CD14-positive monocyte (primary cell): ENCODE data around the gene GRID1. TPM values are rescaled to one million over a fixed set of nuclear protein-coding genes. Genes with fewer than 3 reads are reported as not detected.
A peak's percentile ranks its signal among the peaks of the same experiment; 100 is the strongest.

Experiments used
- DNase-seq, 3 donors: peaks; one replicate each; pipeline ENCODE4 v3.0.0-alpha.2; 2011 to 2022
- H2AFZ ChIP-seq: 2 replicates; pipeline ENCODE4 v1.6.0; 2012; ENCODE audit warnings: mild to moderate bottlenecking, low read depth, low read length, inconsistent platforms; ENCODE audit not compliant: insufficient read depth, poor library complexity, severe bottlenecking
- H3K27ac ChIP-seq, 2 donors: 1 replicate in 1 of 2; 2 replicates in 1 of 2; pipeline ENCODE4 v1.5.1; 2012 to 2013; ENCODE audit warnings: low read length in 2 of 2, control low read depth in 1 of 2, inconsistent platforms in 1 of 2, low read depth in 1 of 2, mild to moderate bottlenecking in 1 of 2
- H3K27me3 ChIP-seq, 2 donors: one replicate each; pipeline versions ENCODE4 v1.6.0 to v1.6.1; 2011 to 2013; ENCODE audit warnings: low read length in 2 of 2; ENCODE audit not compliant: control insufficient read depth in 2 of 2, insufficient read depth in 2 of 2
- H3K36me3 ChIP-seq, 2 donors: replicated peaks in 1 of 2; 1 replicate in 1 of 2; 2 replicates in 1 of 2; pipeline versions ENCODE4 v1.5.1 to v1.6.1; 2012 to 2013; ENCODE audit warnings: low read length in 2 of 2, control low read depth in 1 of 2, inconsistent platforms in 1 of 2, mild to moderate bottlenecking in 1 of 2; ENCODE audit not compliant: insufficient read depth in 2 of 2, control insufficient read depth in 1 of 2
- H3K4me1 ChIP-seq, 2 donors: 1 replicate in 1 of 2; 2 replicates in 1 of 2; pipeline versions ENCODE4 v1.5.1 to v1.6.1; 2012 to 2013; ENCODE audit warnings: low read length in 2 of 2, control low read depth in 1 of 2, inconsistent platforms in 1 of 2, mild to moderate bottlenecking in 1 of 2, moderate library complexity in 1 of 2; ENCODE audit not compliant: insufficient read depth in 2 of 2, control insufficient read depth in 1 of 2
- H3K4me2 ChIP-seq: replicated peaks from 2 replicates; pipeline ENCODE3; 2012; ENCODE audit warnings: low read length, moderate library complexity, mild to moderate bottlenecking; ENCODE audit not compliant: poor library complexity, severe bottlenecking; ENCODE audit errors: extremely low read depth
- H3K4me3 ChIP-seq, 3 experiments: fragments of 200-600 bp in 1 of 3; sonication (generic) in 1 of 3; replicated peaks in 1 of 3; 1 replicate in 2 of 3; 2 replicates in 1 of 3; pipeline ENCODE4 v1.5.1; 2011 to 2013; ENCODE audit warnings: low read length in 3 of 3, mild to moderate bottlenecking in 3 of 3, control low read depth in 2 of 3, low read depth in 2 of 3, inconsistent platforms in 1 of 3, moderate library complexity in 1 of 3
- H3K79me2 ChIP-seq: 2 replicates; pipeline ENCODE4 v1.6.0; 2012; ENCODE audit warnings: mild to moderate bottlenecking, control low read depth, inconsistent platforms, low read length, moderate library complexity; ENCODE audit not compliant: insufficient read depth
- H3K9ac ChIP-seq: 2 replicates; pipeline ENCODE4 v1.6.0; 2017; ENCODE audit warnings: low read length, mild to moderate bottlenecking; ENCODE audit not compliant: insufficient read depth, poor library complexity, severe bottlenecking
- H3K9me3 ChIP-seq, 2 donors: replicated peaks in 1 of 2; 1 replicate in 1 of 2; 2 replicates in 1 of 2; pipeline versions ENCODE4 v1.5.1 to v1.6.1; 2012 to 2013; ENCODE audit warnings: low read length in 2 of 2, control low read depth in 1 of 2; ENCODE audit not compliant: control insufficient read depth in 1 of 2, insufficient read depth in 1 of 2
- H4K20me1 ChIP-seq: 2 replicates; pipeline ENCODE4 v1.6.0; 2012; ENCODE audit warnings: mild to moderate bottlenecking, low read length, control low read depth, moderate library complexity; ENCODE audit not compliant: insufficient read depth
- H3K27ac Mint-ChIP-seq, 7 donors: one replicate each; pipeline ENCODE4 v1.8.0; 2020; ENCODE audit warnings: mild to moderate bottlenecking in 7 of 7, mixed read lengths in 7 of 7, moderate library complexity in 6 of 7, inconsistent platforms in 2 of 7
- H3K27me3 Mint-ChIP-seq, 3 donors: one replicate each; pipeline ENCODE4 v1.8.0; 2021 to 2022; ENCODE audit warnings: low read depth in 3 of 3, mild to moderate bottlenecking in 3 of 3, mixed read lengths in 3 of 3, moderate library complexity in 3 of 3, inconsistent platforms in 1 of 3
- H3K36me3 Mint-ChIP-seq, 2 donors: one replicate each; pipeline ENCODE4 v1.8.0; 2020; ENCODE audit warnings: mixed read lengths in 2 of 2, inconsistent platforms in 1 of 2, mild to moderate bottlenecking in 1 of 2
- H3K4me1 Mint-ChIP-seq: one replicate; pipeline ENCODE4 v1.8.0; 2020; ENCODE audit warnings: mild to moderate bottlenecking, mixed read lengths
- H3K4me3 Mint-ChIP-seq, 2 donors: one replicate each; pipeline ENCODE4 v1.8.0; 2020; ENCODE audit warnings: mild to moderate bottlenecking in 2 of 2, mixed read lengths in 2 of 2, moderate library complexity in 1 of 2
- H3K9me3 Mint-ChIP-seq, 7 donors: one replicate each; pipeline ENCODE4 v1.8.0; 2020 to 2022; ENCODE audit warnings: mixed read lengths in 7 of 7, mild to moderate bottlenecking in 6 of 7, moderate library complexity in 6 of 7, inconsistent platforms in 2 of 7
- WGBS: methylation state at CpG from one replicate; pipeline ENCODE4 v1.1.5; 2013; ENCODE audit warnings: missing lambda C conversion rate; ENCODE audit not compliant: insufficient coverage; 5-methylcytosine and 5-hydroxymethylcytosine counted together
- intact Hi-C, 2 donors: fragments of 100-400 bp; cut with micrococcal nuclease; formaldehyde crosslinking; loops; one replicate each; pipeline versions ENCODE4 v1.15.0 to v1.15.1; 2023
- polyA plus RNA-seq, 3 donors: library from polyadenylated mRNA; depleted of rRNA in 1 of 3; unstranded in 2 of 3; stranded (reverse) in 1 of 3; fragments of 300-500 nt in 2 of 3; fragments of >200 nt in 1 of 3; fragmentation: Illumina TruSeq in 2 of 3; gene quantifications; 1 replicate in 2 of 3; 2 replicates in 1 of 3; pipeline ENCODE4 v1.2.3, GENCODE V29; 2012 to 2021
- TF ChIP-seq, protein P1 (sequence below): fragments of 200-600 bp; IDR thresholded peaks from one replicate; pipeline ENCODE4 v1.8.0; 2022; ENCODE audit warnings: antibody characterized with exemption, mild to moderate bottlenecking

Gene GRID1
- polyA plus RNA-seq, 3 donors, result not detected

- H3K27me3 Mint-ChIP-seq, result peaks cover 0 to 3% (median 1%) of the 10 kb centered on the region in 3 donors
- Histone ChIP-seq H3K79me2 (no peaks in the 10 kb centered on the region), H3K9ac (no peak overlapping the region), H3K27me3 (no peaks in the 10 kb centered on the region), H3K4me2 (no peak overlapping the region), H3K4me1 (peaks cover 42 to 58% of the 10 kb centered on the region in 2 donors), H2AFZ (peak overlapping the region; percentile 39), H3K27ac (no peak overlapping the region), H3K4me3 (no peak overlapping the region), H3K36me3 (no peaks in the 10 kb centered on the region), H4K20me1 (no peaks in the 10 kb centered on the region), H3K9me3 (peaks cover 6 to 14% of the 10 kb centered on the region in 2 donors)
- H3K27ac Mint-ChIP-seq, result peak overlapping the region in 1 of 7 donors; percentile 14
- intact Hi-C loops, result no loop called here
- H3K36me3 Mint-ChIP-seq, result no peaks in the 10 kb centered on the region
- no peak overlapping the region for H3K4me3 Mint-ChIP-seq
- WGBS, result 95% methylated on average over 6 of the region's 7 CpGs
- no peak for DNase-seq
- H3K4me1 Mint-ChIP-seq, result peaks cover 46% of the 10 kb centered on the region
- peaks cover 7 to 15% (median 12%) of the 10 kb centered on the region in 7 donors for H3K9me3 Mint-ChIP-seq
- TF ChIP-seq, protein P1, sequence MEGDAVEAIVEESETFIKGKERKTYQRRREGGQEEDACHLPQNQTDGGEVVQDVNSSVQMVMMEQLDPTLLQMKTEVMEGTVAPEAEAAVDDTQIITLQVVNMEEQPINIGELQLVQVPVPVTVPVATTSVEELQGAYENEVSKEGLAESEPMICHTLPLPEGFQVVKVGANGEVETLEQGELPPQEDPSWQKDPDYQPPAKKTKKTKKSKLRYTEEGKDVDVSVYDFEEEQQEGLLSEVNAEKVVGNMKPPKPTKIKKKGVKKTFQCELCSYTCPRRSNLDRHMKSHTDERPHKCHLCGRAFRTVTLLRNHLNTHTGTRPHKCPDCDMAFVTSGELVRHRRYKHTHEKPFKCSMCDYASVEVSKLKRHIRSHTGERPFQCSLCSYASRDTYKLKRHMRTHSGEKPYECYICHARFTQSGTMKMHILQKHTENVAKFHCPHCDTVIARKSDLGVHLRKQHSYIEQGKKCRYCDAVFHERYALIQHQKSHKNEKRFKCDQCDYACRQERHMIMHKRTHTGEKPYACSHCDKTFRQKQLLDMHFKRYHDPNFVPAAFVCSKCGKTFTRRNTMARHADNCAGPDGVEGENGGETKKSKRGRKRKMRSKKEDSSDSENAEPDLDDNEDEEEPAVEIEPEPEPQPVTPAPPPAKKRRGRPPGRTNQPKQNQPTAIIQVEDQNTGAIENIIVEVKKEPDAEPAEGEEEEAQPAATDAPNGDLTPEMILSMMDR, result no peak
Measured at GRCh38 chr10:86233131-86233530, 133.5 kb downstream of the GRID1 start.

DNA sequence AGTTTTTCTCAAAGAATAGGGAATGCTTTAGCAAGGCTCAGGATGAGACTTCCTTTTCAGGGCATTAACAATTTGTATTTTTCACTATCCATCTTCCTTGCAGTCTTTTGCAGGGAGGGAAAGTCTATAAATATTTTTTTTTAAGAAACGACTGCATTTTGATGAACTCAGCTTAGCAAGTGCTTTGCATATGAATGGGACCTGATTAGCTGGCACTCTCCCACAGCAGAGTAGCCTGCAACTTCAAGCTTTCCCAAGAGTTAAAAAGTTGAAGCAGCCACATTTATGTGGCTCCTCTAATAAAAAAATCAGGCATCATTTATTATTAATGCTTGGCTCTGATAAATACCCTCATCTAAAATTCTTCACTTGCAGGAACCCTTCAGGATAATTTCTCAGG lies 134.0 kb downstream of the GRID1 start:
- Histone ChIP-seq H3K4me3 (no peak overlapping the region), H3K27me3 (no peaks in the 10 kb centered on the region), H4K20me1 (no peaks in the 10 kb centered on the region), H3K36me3 (no peaks in the 10 kb centered on the region), H3K27ac (no peak overlapping the region), H3K9me3 (peaks cover under 1 to 9% of the 10 kb centered on the region in 2 donors), H3K79me2 (no peaks in the 10 kb centered on the region), H3K9ac (no peak overlapping the region), H3K4me1 (peaks cover 42 to 61% of the 10 kb centered on the region in 2 donors), H2AFZ (no peak overlapping the region), H3K4me2 (no peak overlapping the region)
- Mint-ChIP-seq H3K4me1 (peaks cover 46% of the 10 kb centered on the region), H3K27me3 (peaks cover 0 to 3% (median 1%) of the 10 kb centered on the region in 3 donors), H3K36me3 (no peaks in the 10 kb centered on the region), H3K9me3 (peaks cover 5 to 11% (median 8%) of the 10 kb centered on the region in 7 donors), H3K27ac (peak overlapping the region in 1 of 7 donors; percentile 14), H3K4me3 (no peak overlapping the region)
- DNase-seq, result no peak
- intact Hi-C loops, result no loop called here
- WGBS, result no CpG with 5 or more reads among the region's 1 CpG
- TF ChIP-seq, protein P1, result no peak
